ENCODE data around the gene PAPPA.

- TF ChIP-seq, protein P1, sequence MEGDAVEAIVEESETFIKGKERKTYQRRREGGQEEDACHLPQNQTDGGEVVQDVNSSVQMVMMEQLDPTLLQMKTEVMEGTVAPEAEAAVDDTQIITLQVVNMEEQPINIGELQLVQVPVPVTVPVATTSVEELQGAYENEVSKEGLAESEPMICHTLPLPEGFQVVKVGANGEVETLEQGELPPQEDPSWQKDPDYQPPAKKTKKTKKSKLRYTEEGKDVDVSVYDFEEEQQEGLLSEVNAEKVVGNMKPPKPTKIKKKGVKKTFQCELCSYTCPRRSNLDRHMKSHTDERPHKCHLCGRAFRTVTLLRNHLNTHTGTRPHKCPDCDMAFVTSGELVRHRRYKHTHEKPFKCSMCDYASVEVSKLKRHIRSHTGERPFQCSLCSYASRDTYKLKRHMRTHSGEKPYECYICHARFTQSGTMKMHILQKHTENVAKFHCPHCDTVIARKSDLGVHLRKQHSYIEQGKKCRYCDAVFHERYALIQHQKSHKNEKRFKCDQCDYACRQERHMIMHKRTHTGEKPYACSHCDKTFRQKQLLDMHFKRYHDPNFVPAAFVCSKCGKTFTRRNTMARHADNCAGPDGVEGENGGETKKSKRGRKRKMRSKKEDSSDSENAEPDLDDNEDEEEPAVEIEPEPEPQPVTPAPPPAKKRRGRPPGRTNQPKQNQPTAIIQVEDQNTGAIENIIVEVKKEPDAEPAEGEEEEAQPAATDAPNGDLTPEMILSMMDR (IDR thresholded peaks at IDR 0.05; ENCODE audit: low read depth, low read length): no peak
- no peak for TF ChIP-seq POLR2A (IDR thresholded peaks at IDR 0.05; ENCODE audit: extremely low read depth, insufficient read length)
These were observed 59.5 kb downstream of the PAPPA start for GRCh38 chr9:116212986-116213692.
